Aorta (tissue), 5 donors: ENCODE data around the gene KRT37. TPM values are rescaled to one million over a fixed set of nuclear protein-coding genes. Genes with fewer than 3 reads are reported as not detected.
"Not testable (repeated sequence)": the region's sequence is repeated elsewhere in the genome, so short reads cannot be mapped to it uniquely, and the experiment has no call there.

Source experiments
- ATAC-seq: fragments of 200-7000 bp; cut with Tn5 transposase; one replicate; pipeline ENCODE4 v1.9.1; 2022; ENCODE audit warnings: moderate library complexity; ENCODE audit not compliant: low FRiP score
- DNase-seq, 2 donors: peaks; one replicate each; pipeline ENCODE4 v3.0.0-alpha.2; 2020
- H3K27ac ChIP-seq, 2 donors: one replicate each; pipeline ENCODE4 v1.5.1; 2013; ENCODE audit warnings: low read length in 2 of 2, mild to moderate bottlenecking in 2 of 2, moderate library complexity in 2 of 2, control low read depth in 1 of 2, inconsistent platforms in 1 of 2, low read depth in 1 of 2
- H3K27me3 ChIP-seq, 2 donors: one replicate each; pipeline ENCODE4 v1.6.1; 2013; ENCODE audit warnings: control low read depth in 1 of 2, low read length in 1 of 2, mild to moderate bottlenecking in 1 of 2, moderate library complexity in 1 of 2; ENCODE audit not compliant: insufficient read depth in 2 of 2, control insufficient read depth in 1 of 2
- H3K36me3 ChIP-seq, 2 donors: one replicate each; pipeline ENCODE4 v1.6.1; 2013; ENCODE audit warnings: control low read depth in 1 of 2, low read length in 1 of 2, mild to moderate bottlenecking in 1 of 2; ENCODE audit not compliant: insufficient read depth in 2 of 2, control insufficient read depth in 1 of 2
- H3K4me1 ChIP-seq, 2 donors: one replicate each; pipeline ENCODE4 v1.6.1; 2013; ENCODE audit warnings: low read length in 2 of 2, control low read depth in 1 of 2, mild to moderate bottlenecking in 1 of 2, moderate library complexity in 1 of 2; ENCODE audit not compliant: insufficient read depth in 2 of 2, control insufficient read depth in 1 of 2
- H3K4me3 ChIP-seq, 2 donors: one replicate each; pipeline ENCODE4 v1.5.1; 2013; ENCODE audit warnings: low read length in 2 of 2, control low read depth in 1 of 2, mild to moderate bottlenecking in 1 of 2
- H3K9me3 ChIP-seq: one replicate; pipeline ENCODE4 v1.6.1; 2013; ENCODE audit warnings: mild to moderate bottlenecking, low read length; ENCODE audit not compliant: control insufficient read depth
- WGBS, 2 donors: extraction: QIAGEN DNeasy Blood & Tissue Kit; methylation state at CpG; one replicate each; pipeline ENCODE4 v1.1.7; 2013; 5-methylcytosine and 5-hydroxymethylcytosine counted together
- intact Hi-C, 2 donors: fragments of 100-400 bp; cut with DNase I; formaldehyde crosslinking; loops; one replicate each; pipeline versions ENCODE4 v1.14.2 to v1.15.0; 2022
- polyA plus RNA-seq, 2 donors: library from polyadenylated mRNA; stranded (reverse); fragments of 200-250 nt; gene quantifications; one replicate each; pipeline ENCODE4 v1.2.3, GENCODE V29; 2013
- total RNA-seq, 2 donors: library from RNA; stranded (reverse); fragmentation: NEBNext Ultra II Directional; extraction: Animal tissue kit (Norgen Biotek cat#: 25700); gene quantifications; one replicate each; pipeline ENCODE4 v1.2.1, GENCODE V29; 2021
- donor health status: healthy with polysubstance abuse.
- donor health status: Bipolar disorder and iron deficiency.
- donor health status: DM: no; HTN: no; CAD: no.
- donor health status: DM: no; HTN: no; CAD: no.
- donor health status: DM: yes; HTN: yes; CAD: no.

The KRT37 gene
- total and polyA plus RNA-seq, 4 donors: not detected

DNA sequence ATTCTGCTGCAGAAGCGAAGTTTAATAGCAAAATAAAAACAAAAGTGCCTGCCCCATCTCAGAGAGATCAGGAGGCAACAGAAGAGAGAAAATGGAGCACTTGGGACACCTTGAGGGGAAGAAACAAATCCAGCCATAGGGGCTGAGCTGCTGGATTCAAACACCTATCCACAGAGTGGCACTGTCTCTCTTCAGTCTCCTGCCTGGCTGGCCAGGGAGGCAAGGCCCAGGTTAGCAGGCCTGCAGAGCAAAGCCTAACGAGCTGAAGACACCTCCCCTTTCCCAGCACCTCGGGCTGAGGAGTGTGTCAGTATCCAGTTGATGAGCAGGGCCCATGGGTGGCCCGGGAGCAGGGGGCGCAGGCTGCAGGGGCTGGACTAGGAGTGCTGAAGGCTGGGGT lies 18.2 kb downstream of the KRT37 start:
- whole genome bisulfite sequencing, 2 donors: 48% methylated on average over 5 of the region's 5 CpGs
- intact Hi-C loops: no loop called here
- DNase-seq (no peak), ATAC-seq (no peak)
- H3K9me3 ChIP-seq: no peaks in the 10 kb centered on the region
- no peak overlapping the region for H3K27ac ChIP-seq
- no peaks in the 10 kb centered on the region for H3K27me3 ChIP-seq
- H3K36me3 ChIP-seq: no peaks in the 10 kb centered on the region
- H3K4me3 ChIP-seq: no peak overlapping the region
- H3K4me1 ChIP-seq: no peaks in the 10 kb centered on the region

DNA sequence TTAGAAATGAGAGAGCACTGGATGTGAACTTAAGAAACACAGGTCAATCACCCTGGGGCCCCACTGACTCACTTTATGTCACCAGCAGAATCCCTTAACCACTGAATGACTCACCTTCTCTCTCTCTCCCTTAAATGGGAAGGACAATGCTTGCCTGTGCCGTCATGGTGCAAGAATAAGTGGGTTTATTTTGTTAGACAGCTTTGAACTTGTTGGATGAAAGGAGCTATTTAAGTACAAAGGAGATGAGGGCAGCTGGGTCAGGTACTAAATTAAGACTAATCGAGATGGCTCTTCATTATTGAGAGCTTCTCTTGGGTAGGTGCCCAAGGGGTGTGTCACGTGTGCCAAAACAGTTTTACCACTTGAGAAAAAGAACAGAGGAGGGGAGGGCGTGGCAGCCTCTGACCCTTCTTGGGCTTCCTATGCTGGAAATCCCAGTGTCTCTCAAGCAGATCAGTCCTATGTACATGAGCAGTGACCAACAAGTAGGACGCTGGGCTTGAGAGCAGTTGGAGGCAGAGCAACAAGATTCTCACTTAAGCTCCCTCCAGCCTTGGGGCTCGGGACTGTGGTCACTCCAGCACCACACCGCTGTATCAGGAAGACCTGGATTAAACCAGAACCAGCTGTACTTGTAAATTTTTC lies 20.2 kb downstream of the KRT37 start:
- 74% methylated on average over 7 of the region's 7 CpGs for WGBS, 2 donors
- no peaks in the 10 kb centered on the region for H3K9me3 ChIP-seq
- no peak overlapping the region for H3K4me3 ChIP-seq
- H3K36me3 ChIP-seq: no peaks in the 10 kb centered on the region
- H3K27me3 ChIP-seq: no peaks in the 10 kb centered on the region
- H3K27ac ChIP-seq: no peak overlapping the region
- ATAC-seq (no peak), DNase-seq (no peak)
- intact Hi-C loops: no loop called here
- no peaks in the 10 kb centered on the region for H3K4me1 ChIP-seq

DNA sequence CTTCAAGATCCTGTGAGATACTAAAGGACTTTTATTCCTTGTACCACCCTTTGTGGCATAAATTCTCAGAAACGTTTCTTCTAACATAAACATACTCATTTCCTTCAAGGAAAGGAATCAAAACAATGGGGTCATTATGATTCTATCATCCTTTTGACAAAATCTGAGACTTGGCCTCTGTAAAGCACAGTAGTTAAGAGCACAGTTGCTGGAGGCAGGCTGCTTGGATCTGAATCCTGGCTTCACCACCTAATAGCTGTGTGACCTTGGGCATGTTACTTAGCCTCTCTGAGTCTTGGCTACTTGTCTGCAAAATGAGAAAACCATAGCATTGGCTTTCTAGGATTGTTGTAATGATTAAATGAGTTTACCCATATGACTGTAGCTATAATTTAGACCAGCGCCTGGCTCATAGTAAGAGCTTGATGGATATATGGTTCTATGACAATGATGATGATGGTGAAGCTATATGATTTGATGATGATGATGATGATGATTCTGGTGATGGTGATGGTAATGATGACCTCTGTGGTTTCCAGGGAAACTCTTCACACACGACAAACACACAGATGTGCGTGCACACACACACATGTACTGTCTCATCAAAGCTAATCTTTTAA lies 20.9 kb downstream of the KRT37 start:
- Histone ChIP-seq H3K36me3 (no peaks in the 10 kb centered on the region), H3K4me1 (no peaks in the 10 kb centered on the region), H3K4me3 (no peak overlapping the region), H3K9me3 (no peaks in the 10 kb centered on the region), H3K27me3 (no peaks in the 10 kb centered on the region), H3K27ac (no peak overlapping the region)
- no peak for ATAC-seq
- DNase-seq: no peak
- WGBS, 2 donors: 69 to 72% methylated on average over 4 of the region's 4 CpGs
- intact Hi-C loops: no loop called here

DNA sequence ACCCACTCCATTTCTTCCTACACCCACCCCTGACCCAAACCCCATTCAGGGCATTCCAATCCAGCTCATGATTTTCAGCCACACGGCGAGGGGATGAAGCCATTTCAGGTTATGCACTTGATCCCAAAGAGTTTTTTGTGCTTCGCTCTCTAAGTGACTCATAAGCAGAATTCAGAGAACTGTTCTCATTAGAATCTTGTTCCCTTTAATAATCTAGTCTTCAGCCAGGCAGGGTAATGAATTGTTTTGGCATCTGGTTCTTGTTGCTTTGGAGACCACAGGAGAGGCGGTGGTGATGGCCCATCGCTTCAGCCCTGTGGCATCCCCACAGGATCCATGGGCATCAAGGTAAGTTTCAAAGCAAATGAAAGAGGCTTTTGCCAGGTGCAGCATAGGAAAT lies 22.2 kb downstream of the KRT37 start:
- DNase-seq (no peak), ATAC-seq (no peak)
- 83 to 92% methylated on average over 5 of the region's 5 CpGs for WGBS, 2 donors
- H3K27me3 ChIP-seq: no peaks in the 10 kb centered on the region
- H3K4me1 ChIP-seq: no peaks in the 10 kb centered on the region
- no peak overlapping the region for H3K4me3 ChIP-seq
- no peaks in the 10 kb centered on the region for H3K9me3 ChIP-seq
- H3K27ac ChIP-seq: no peak overlapping the region
- intact Hi-C loops: no loop called here
- H3K36me3 ChIP-seq: no peaks in the 10 kb centered on the region

DNA sequence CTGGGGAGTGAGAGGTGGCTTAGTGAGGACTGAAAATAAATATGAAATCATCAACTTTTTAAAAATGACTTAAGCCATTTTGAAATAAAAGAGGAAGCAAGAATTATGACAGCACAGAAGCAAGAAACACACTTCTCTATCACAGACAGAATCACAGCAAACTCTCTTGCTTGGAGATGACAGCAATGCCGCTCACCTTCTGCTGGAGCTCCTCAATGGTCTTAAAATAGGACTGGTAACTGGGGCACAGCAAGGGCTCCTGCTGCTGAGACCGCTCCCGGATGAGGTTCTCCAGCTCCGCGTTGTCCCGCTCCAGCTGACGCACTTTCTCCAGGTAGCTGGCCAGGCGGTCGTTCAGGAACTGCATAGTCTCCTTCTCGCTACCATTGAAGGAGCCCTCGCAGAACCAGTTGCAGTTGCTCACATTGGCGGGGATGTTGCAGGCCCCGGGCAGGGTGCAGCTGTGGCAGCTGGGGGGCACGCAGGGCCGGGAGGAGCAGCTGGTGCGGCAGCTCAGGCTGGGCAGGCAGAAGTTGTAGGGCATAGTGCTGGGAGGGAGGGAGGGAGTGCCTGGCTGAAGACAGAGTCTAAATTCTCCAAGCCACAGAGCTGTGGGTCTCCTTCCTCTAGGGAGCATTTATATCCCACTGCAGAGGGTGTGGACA lies 27.3 kb downstream of the KRT37 start, which contains the start of gene KRT31:
Gene KRT31, minus strand, starts transcription at position 613 of the 665 bp plus-strand sequence. Its CDS starts 69 bp downstream, at position 544.
- Histone ChIP-seq H3K27ac (no peak within 1 kb of the TSS), H3K27me3 (no peaks in the 10 kb centered on the region), H3K36me3 (no peaks in the 10 kb centered on the region), H3K4me3 (no peak within 1 kb of the TSS), H3K9me3 (no peaks in the 10 kb centered on the region), H3K4me1 (no peaks in the 10 kb centered on the region)
- DNase-seq (no peak), ATAC-seq (no peak)
- intact Hi-C loops: no loop called here
- 81 to 84% methylated on average over 16 of the region's 16 CpGs for WGBS, 2 donors

DNA sequence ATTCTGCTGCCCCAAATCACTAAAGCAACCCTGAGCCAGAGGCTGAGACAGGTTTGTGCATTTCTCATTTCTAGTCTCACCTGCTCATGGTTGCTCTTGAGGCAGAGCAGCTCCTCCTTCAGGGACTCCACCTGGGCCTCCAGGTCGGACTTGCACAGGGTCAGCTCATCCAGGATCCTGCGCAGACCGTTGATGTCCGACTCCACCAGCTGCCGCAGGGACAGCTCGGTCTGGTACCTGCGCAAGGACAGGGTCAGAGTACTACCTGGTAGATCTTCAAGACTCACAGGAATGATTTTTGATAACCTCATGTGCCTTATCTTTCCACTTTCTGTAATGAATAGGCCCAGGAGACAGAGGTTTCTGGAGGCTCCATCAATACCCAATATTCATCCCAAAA lies 28.0 kb downstream of the KRT37 start:
- Histone ChIP-seq H3K4me1 (no peaks in the 10 kb centered on the region), H3K36me3 (no peaks in the 10 kb centered on the region), H3K9me3 (no peaks in the 10 kb centered on the region), H3K27me3 (no peaks in the 10 kb centered on the region), H3K4me3 (no peak overlapping the region), H3K27ac (no peak overlapping the region)
- ATAC-seq (no peak), DNase-seq (no peak)
- intact Hi-C loops: no loop called here
- 92 to 93% methylated on average over 7 of the region's 7 CpGs for WGBS, 2 donors

DNA sequence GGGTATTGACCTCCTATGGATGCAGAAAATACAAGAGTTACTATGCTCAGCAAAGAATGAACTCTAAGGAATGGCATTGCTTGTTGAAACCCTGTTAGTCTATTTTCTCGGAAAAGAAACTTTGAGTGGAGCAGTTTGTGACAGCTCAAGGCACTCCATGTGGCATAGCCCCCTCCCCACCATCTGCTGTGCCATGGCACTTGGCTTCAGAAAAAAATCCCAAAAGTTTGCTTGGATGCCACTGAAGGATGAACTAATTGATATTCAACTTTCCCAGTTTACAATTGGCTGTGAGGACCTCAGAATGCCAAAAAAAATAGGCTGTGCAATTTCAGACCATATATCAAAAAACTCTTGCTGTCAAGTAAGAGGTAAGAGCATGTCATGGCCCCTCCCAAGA lies 28.8 kb downstream of the KRT37 start:
- ATAC-seq: no peak
- no peak for DNase-seq
- intact Hi-C loops: no loop called here
- H3K27me3 ChIP-seq: no peaks in the 10 kb centered on the region
- H3K9me3 ChIP-seq: no peaks in the 10 kb centered on the region
- H3K36me3 ChIP-seq: no peaks in the 10 kb centered on the region
- H3K27ac ChIP-seq: no peak overlapping the region
- no peaks in the 10 kb centered on the region for H3K4me1 ChIP-seq
- WGBS, 2 donors: 83 to 88% methylated on average over 1 of the region's 1 CpG
- H3K4me3 ChIP-seq: no peak overlapping the region

DNA sequence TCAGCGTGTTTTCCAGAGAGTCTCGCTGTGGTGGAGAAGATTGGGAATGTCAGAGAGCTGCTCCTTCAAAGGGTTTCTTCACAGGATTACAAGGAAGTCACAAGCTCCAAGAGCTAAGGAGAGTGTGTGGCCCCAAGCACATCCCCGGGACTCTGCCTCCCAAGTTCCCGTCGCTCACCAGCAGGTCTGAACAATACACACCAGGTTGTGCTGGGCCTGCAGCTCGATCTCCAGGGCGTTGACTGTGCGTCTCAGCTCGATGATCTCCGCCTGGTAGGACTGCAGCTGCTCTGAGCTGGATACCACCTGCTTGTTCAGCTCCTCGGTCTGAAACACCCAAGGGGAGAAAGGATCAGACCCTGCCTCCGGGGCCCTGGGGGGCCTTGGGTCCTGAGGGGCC lies 29.3 kb downstream of the KRT37 start:
- 78 to 86% methylated on average over 7 to 12 of the region's 12 CpGs for WGBS, 2 donors
- intact Hi-C loops, H3K36me3 ChIP-seq, DNase-seq, H3K9me3 ChIP-seq, H3K4me3 ChIP-seq, H3K27me3 ChIP-seq, H3K4me1 ChIP-seq, H3K27ac ChIP-seq, ATAC-seq: not testable (repeated sequence)
